Suprapubic skin (tissue), 3 donors: ENCODE results near the gene MYO10.

ENCODE experiments used
- POLR2A ChIP-seq, 2 donors: fragments of 450-650 bp; IDR thresholded peaks; one replicate each; pipeline ENCODE4 v1.6.1; 2017; ENCODE audit warnings: antibody characterized with exemption in 2 of 2, mild to moderate bottlenecking in 2 of 2, moderate library complexity in 2 of 2
- TF ChIP-seq, protein P1 (sequence below), 2 donors: fragments of 200-600 bp in 1 of 2; fragments of 450-650 bp in 1 of 2; sonication (generic) in 1 of 2; IDR thresholded peaks; one replicate each; pipeline ENCODE4 v1.5.1; 2016 to 2019; ENCODE audit warnings: antibody characterized with exemption in 2 of 2, mild to moderate bottlenecking in 1 of 2, moderate library complexity in 1 of 2

DNA sequence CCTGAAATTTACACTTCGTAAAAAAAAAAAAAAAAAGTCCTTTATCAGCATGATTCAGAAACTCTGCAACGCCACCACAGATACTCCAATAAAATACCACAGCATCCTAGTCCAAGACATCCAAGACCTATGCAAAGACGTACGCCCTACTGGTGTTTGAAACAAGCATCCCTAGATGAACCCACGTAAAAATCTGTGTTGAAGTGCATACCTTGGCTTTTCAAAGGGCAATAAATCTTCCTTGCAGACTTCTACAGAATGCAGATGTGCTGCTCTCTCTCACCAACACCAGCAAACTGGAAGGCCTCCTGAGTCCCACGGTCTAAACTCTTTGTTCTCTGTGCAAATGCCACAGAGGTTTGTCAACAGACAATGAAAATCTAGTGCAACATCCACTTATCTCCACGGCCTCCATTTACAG, 38.8 kb downstream of the MYO10 start:
- TF ChIP-seq, protein P1, sequence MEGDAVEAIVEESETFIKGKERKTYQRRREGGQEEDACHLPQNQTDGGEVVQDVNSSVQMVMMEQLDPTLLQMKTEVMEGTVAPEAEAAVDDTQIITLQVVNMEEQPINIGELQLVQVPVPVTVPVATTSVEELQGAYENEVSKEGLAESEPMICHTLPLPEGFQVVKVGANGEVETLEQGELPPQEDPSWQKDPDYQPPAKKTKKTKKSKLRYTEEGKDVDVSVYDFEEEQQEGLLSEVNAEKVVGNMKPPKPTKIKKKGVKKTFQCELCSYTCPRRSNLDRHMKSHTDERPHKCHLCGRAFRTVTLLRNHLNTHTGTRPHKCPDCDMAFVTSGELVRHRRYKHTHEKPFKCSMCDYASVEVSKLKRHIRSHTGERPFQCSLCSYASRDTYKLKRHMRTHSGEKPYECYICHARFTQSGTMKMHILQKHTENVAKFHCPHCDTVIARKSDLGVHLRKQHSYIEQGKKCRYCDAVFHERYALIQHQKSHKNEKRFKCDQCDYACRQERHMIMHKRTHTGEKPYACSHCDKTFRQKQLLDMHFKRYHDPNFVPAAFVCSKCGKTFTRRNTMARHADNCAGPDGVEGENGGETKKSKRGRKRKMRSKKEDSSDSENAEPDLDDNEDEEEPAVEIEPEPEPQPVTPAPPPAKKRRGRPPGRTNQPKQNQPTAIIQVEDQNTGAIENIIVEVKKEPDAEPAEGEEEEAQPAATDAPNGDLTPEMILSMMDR (IDR thresholded peaks at IDR 0.05), result no peak
- TF ChIP-seq POLR2A (IDR thresholded peaks at IDR 0.05), result no peak
